ENCODE data around the gene YPEL1.
"Not testable (repeated sequence)": the region's sequence is repeated elsewhere in the genome, so short reads cannot be mapped to it uniquely, and the experiment has no call there.

The YPEL1 gene

GRCh38 chr22:21698430-21699329 is 36.9 kb downstream of the YPEL1 start:
- WGBS, 2 experiments (ENCODE audit: insufficient coverage in 2 of 2): 83 to 90% methylated on average over 18 of the region's 22 CpGs
- H3K36me3 ChIP-seq (ENCODE audit: control insufficient read depth, insufficient read depth, low read length): peaks cover 47% of the 10 kb centered on the region
- peaks cover 10% of the 10 kb centered on the region for H3K4me1 ChIP-seq (ENCODE audit: control insufficient read depth, insufficient read depth, low read length, poor library complexity, severe bottlenecking)
- no peaks in the 10 kb centered on the region for H3K9me3 ChIP-seq (ENCODE audit: control insufficient read depth, low read length)
- H3K27ac ChIP-seq (ENCODE audit: low read depth, low read length, severe bottlenecking): no peak overlapping the region
- no peak overlapping the region for H3K4me3 ChIP-seq (ENCODE audit: extremely low read depth, insufficient read depth, low read length, poor library complexity, severe bottlenecking)

GRCh38 chr22:21697880-21698279 is 37.7 kb downstream of the YPEL1 start:
- Histone ChIP-seq H3K4me1 (ENCODE audit: control insufficient read depth, insufficient read depth, low read length, poor library complexity, severe bottlenecking) (peaks cover 10% of the 10 kb centered on the region), H3K9me3 (ENCODE audit: control insufficient read depth, low read length) (no peaks in the 10 kb centered on the region), H3K4me3 (ENCODE audit: extremely low read depth, insufficient read depth, low read length, poor library complexity, severe bottlenecking) (no peak overlapping the region), H3K27ac (ENCODE audit: low read depth, low read length, severe bottlenecking) (no peak overlapping the region), H3K36me3 (ENCODE audit: control insufficient read depth, insufficient read depth, low read length) (peaks cover 55% of the 10 kb centered on the region)

GRCh38 chr22:21697021-21697771 is 38.4 kb downstream of the YPEL1 start:
- 93 to 99% methylated on average over 16 of the region's 16 CpGs for WGBS, 2 experiments (ENCODE audit: insufficient coverage in 2 of 2)
- no peak overlapping the region for H3K27ac ChIP-seq (ENCODE audit: low read depth, low read length, severe bottlenecking)
- H3K4me1 ChIP-seq (ENCODE audit: control insufficient read depth, insufficient read depth, low read length, poor library complexity, severe bottlenecking): peaks cover 10% of the 10 kb centered on the region
- H3K9me3 ChIP-seq (ENCODE audit: control insufficient read depth, low read length): no peaks in the 10 kb centered on the region
- H3K4me3 ChIP-seq (ENCODE audit: extremely low read depth, insufficient read depth, low read length, poor library complexity, severe bottlenecking): no peak overlapping the region
- H3K36me3 ChIP-seq (ENCODE audit: control insufficient read depth, insufficient read depth, low read length): peaks cover 57% of the 10 kb centered on the region

- peaks cover 64% of the 10 kb centered on the region for H3K36me3 ChIP-seq (ENCODE audit: control insufficient read depth, insufficient read depth, low read length)
- H3K9me3 ChIP-seq (ENCODE audit: control insufficient read depth, low read length): no peaks in the 10 kb centered on the region
- H3K4me1 ChIP-seq (ENCODE audit: control insufficient read depth, insufficient read depth, low read length, poor library complexity, severe bottlenecking): peaks cover 3% of the 10 kb centered on the region
- WGBS, 2 experiments (ENCODE audit: insufficient coverage in 2 of 2): 90 to 92% methylated on average over 6 of the region's 6 CpGs
- no peak overlapping the region for H3K27ac ChIP-seq (ENCODE audit: low read depth, low read length, severe bottlenecking)
- no peak overlapping the region for H3K4me3 ChIP-seq (ENCODE audit: extremely low read depth, insufficient read depth, low read length, poor library complexity, severe bottlenecking)
Measured at GRCh38 chr22:21696115-21696514, 39.5 kb downstream of the YPEL1 start.

GRCh38 chr22:21695430-21696085 is 40.0 kb downstream of the YPEL1 start:
- WGBS, 2 experiments (ENCODE audit: insufficient coverage in 2 of 2): 86 to 89% methylated on average over 5 to 6 of the region's 6 CpGs
- no peak overlapping the region for H3K27ac ChIP-seq (ENCODE audit: low read depth, low read length, severe bottlenecking)
- H3K4me1 ChIP-seq (ENCODE audit: control insufficient read depth, insufficient read depth, low read length, poor library complexity, severe bottlenecking): no peaks in the 10 kb centered on the region
- peaks cover 61% of the 10 kb centered on the region for H3K36me3 ChIP-seq (ENCODE audit: control insufficient read depth, insufficient read depth, low read length)
- no peak overlapping the region for H3K4me3 ChIP-seq (ENCODE audit: extremely low read depth, insufficient read depth, low read length, poor library complexity, severe bottlenecking)
- H3K9me3 ChIP-seq (ENCODE audit: control insufficient read depth, low read length): no peaks in the 10 kb centered on the region

GRCh38 chr22:21694795-21695429 is 40.7 kb downstream of the YPEL1 start:
- Histone ChIP-seq H3K27ac (ENCODE audit: low read depth, low read length, severe bottlenecking) (no peak overlapping the region), H3K4me1 (ENCODE audit: control insufficient read depth, insufficient read depth, low read length, poor library complexity, severe bottlenecking) (no peaks in the 10 kb centered on the region), H3K9me3 (ENCODE audit: control insufficient read depth, low read length) (no peaks in the 10 kb centered on the region), H3K36me3 (ENCODE audit: control insufficient read depth, insufficient read depth, low read length) (peaks cover 67% of the 10 kb centered on the region), H3K4me3 (ENCODE audit: extremely low read depth, insufficient read depth, low read length, poor library complexity, severe bottlenecking) (no peak overlapping the region)
- WGBS, 2 experiments (ENCODE audit: insufficient coverage in 2 of 2): 85 to 95% methylated on average over 17 to 19 of the region's 20 CpGs

- H3K36me3 ChIP-seq (ENCODE audit: control insufficient read depth, insufficient read depth, low read length): peaks cover 68% of the 10 kb centered on the region
- 93 to 94% methylated on average over 14 of the region's 14 CpGs for WGBS, 2 experiments (ENCODE audit: insufficient coverage in 2 of 2)
- H3K27ac ChIP-seq (ENCODE audit: low read depth, low read length, severe bottlenecking): no peak overlapping the region
- no peaks in the 10 kb centered on the region for H3K4me1 ChIP-seq (ENCODE audit: control insufficient read depth, insufficient read depth, low read length, poor library complexity, severe bottlenecking)
- H3K9me3 ChIP-seq (ENCODE audit: control insufficient read depth, low read length): no peaks in the 10 kb centered on the region
- no peak overlapping the region for H3K4me3 ChIP-seq (ENCODE audit: extremely low read depth, insufficient read depth, low read length, poor library complexity, severe bottlenecking)
Measured at GRCh38 chr22:21694394-21694793, 41.2 kb downstream of the YPEL1 start.

GRCh38 chr22:21693999-21694341 is 41.6 kb downstream of the YPEL1 start:
- H3K4me1 ChIP-seq (ENCODE audit: control insufficient read depth, insufficient read depth, low read length, poor library complexity, severe bottlenecking): no peaks in the 10 kb centered on the region
- no peak overlapping the region for H3K27ac ChIP-seq (ENCODE audit: low read depth, low read length, severe bottlenecking)
- no peaks in the 10 kb centered on the region for H3K9me3 ChIP-seq (ENCODE audit: control insufficient read depth, low read length)
- H3K4me3 ChIP-seq (ENCODE audit: extremely low read depth, insufficient read depth, low read length, poor library complexity, severe bottlenecking): no peak overlapping the region
- 96 to 99% methylated on average over 7 to 13 of the region's 13 CpGs for WGBS, 2 experiments (ENCODE audit: insufficient coverage in 2 of 2)
- H3K36me3 ChIP-seq (ENCODE audit: control insufficient read depth, insufficient read depth, low read length): peaks cover 69% of the 10 kb centered on the region

- peaks cover 69% of the 10 kb centered on the region for H3K36me3 ChIP-seq (ENCODE audit: control insufficient read depth, insufficient read depth, low read length)
- H3K4me3 ChIP-seq (ENCODE audit: extremely low read depth, insufficient read depth, low read length, poor library complexity, severe bottlenecking): no peak overlapping the region
- no peak overlapping the region for H3K27ac ChIP-seq (ENCODE audit: low read depth, low read length, severe bottlenecking)
- H3K4me1 ChIP-seq (ENCODE audit: control insufficient read depth, insufficient read depth, low read length, poor library complexity, severe bottlenecking): no peaks in the 10 kb centered on the region
- WGBS, 2 experiments (ENCODE audit: insufficient coverage in 2 of 2): 95 to 98% methylated on average over 10 to 12 of the region's 14 CpGs
- no peaks in the 10 kb centered on the region for H3K9me3 ChIP-seq (ENCODE audit: control insufficient read depth, low read length)
Measured at GRCh38 chr22:21693333-21693998, 42.1 kb downstream of the YPEL1 start.

- not testable (repeated sequence) for H3K27ac ChIP-seq (ENCODE audit: low read depth, low read length, severe bottlenecking); H3K4me3 ChIP-seq (ENCODE audit: extremely low read depth, insufficient read depth, low read length, poor library complexity, severe bottlenecking); H3K9me3 ChIP-seq (ENCODE audit: control insufficient read depth, low read length); H3K4me1 ChIP-seq (ENCODE audit: control insufficient read depth, insufficient read depth, low read length, poor library complexity, severe bottlenecking)
- 87 to 90% methylated on average over 5 to 9 of the region's 9 CpGs for WGBS, 2 experiments (ENCODE audit: insufficient coverage in 2 of 2)
- H3K36me3 ChIP-seq (ENCODE audit: control insufficient read depth, insufficient read depth, low read length): peaks cover 70% of the 10 kb centered on the region
Measured at GRCh38 chr22:21692856-21693255, 42.7 kb downstream of the YPEL1 start.

Measured in mesodermal cell (in vitro differentiated cells).